ENCODE measurements around the gene NPEPPS.

NPEPPS gene

DNA sequence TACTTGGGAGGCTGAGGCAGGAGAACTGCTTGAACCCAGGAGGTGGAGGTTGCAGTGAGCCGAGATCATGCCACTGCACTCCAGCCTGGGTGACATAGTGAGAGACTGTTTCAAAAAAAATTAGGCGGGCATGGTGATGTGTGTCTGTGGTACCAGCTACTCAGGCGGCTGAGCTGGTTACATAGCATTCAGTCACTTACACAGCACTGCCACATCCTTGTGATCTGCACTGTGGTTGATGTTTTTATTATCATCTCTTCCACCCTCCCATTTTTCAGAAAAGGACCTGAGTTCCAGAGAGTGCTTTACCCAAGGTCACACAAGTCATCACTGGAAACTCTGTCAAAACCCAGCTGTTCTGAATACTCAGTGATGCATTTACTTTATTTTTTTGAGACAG is 104.0 kb downstream of the NPEPPS start:
- DNase-seq = no peak

GRCh38 chr17:47635734-47636133 is 104.8 kb downstream of the NPEPPS start:
- no peak for DNase-seq

- no peak for DNase-seq
Observed at GRCh38 chr17:47636273-47637030, 105.5 kb downstream of the NPEPPS start.

DNA sequence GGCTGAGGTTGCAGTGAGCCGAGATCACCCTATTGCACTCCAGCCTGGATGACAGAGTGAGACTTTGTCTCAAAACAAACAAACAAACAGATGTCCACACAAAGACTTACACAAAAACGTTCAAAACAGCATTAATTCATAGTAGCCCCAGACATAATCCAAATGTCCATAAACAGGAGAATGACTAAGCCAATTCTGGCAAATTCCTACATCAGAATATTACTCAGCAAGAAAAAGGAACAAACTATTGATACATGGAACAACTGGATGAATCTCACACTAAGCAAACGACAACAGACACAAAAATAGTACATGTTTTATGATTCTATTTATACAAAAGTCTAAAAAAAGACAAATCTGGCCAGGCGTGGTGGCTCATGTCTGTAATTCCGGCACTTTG is 108.0 kb downstream of the NPEPPS start:
- no peak for DNase-seq

- no peak for DNase-seq
Observed at GRCh38 chr17:47640076-47640475, 109.2 kb downstream of the NPEPPS start.

DNA sequence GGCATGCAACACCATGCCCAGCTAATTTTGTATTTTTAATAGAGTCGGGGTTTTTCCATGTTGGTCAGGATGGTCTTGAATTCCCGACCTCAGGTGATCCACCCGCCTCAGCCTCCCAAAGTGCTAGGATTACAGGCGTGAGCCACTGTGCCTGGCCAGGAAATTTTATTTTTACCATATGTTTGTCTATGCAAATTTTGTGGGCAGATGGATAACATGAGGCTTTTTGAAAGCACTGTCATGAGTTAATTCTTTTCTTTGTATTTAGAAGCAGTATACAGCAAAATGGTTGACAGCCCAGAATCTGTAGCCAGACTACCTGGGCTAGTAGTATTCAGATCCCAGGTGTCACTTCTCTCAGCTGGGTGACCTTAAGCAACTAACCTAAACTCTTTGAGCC is 110.3 kb downstream of the NPEPPS start:
- no peak for DNase-seq

GRCh38 chr17:47643116-47643515 is 112.2 kb downstream of the NPEPPS start:
- DNase-seq = no peak

GRCh38 chr17:47644324-47644723 is 113.4 kb downstream of the NPEPPS start:
- no peak for DNase-seq

- DNase-seq = peak; percentile 96
Observed at GRCh38 chr17:47649153-47649971, 118.5 kb downstream of the NPEPPS start, which contains the start of gene KPNB1. Gene KPNB1, plus strand, starts transcription at chr17:47649919. Its CDS starts 326 bp downstream, at chr17:47650245.

DNA sequence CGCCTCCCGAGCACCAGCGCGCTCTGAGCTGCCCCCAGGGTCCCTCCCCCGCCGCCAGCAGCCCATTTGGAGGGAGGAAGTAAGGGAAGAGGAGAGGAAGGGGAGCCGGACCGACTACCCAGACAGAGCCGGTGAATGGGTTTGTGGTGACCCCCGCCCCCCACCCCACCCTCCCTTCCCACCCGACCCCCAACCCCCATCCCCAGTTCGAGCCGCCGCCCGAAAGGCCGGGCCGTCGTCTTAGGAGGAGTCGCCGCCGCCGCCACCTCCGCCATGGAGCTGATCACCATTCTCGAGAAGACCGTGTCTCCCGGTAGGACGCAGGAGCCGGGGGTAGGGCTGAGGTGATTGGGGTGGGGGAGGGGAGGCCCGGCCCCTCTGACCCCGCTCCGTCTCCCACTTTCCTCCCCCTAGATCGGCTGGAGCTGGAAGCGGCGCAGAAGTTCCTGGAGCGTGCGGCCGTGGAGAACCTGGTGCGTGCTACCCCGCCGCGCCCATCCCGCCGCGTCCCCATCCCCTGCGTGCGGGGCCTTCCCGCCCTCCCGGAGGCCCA is 119.1 kb downstream of the NPEPPS start:
- DNase-seq = no peak

GRCh38 chr17:47650525-47651522 is 119.9 kb downstream of the NPEPPS start:
- DNase-seq = peak; percentile 95

DNA sequence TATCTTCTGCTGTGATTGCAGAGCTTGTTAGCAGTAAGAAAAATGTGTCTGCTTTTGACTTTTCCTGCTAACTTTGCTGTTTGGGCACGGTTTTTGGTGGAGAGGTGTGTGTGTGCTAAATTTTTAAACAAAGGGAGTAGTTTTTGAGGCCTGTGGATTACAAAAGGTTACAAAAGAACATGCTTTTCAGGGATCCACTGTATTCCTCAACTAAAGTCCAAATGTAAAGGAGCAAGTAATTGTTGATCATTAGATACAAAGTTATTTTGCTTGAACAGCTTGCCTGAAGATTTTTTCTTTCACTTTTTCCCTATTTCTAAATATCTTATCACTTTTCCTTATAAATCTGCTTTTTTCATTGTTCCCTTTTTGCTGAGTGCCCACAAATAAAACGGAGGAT is 120.8 kb downstream of the NPEPPS start:
- no peak for DNase-seq

DNA sequence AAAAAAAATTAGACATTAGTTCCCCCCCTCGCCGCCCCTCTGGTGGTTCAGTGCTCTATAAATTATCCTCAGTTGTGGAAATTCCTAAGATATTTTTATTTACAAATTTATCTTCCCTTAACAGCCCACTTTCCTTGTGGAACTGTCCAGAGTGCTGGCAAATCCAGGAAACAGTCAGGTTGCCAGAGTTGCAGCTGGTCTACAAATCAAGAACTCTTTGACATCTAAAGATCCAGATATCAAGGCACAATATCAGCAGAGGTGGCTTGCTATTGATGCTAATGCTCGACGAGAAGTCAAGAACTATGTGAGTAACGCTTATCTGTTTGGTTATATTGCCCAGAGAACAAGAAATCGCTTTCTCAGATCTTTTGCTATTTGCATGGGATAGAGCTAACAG is 121.7 kb downstream of the NPEPPS start:
- no peak for DNase-seq

DNA sequence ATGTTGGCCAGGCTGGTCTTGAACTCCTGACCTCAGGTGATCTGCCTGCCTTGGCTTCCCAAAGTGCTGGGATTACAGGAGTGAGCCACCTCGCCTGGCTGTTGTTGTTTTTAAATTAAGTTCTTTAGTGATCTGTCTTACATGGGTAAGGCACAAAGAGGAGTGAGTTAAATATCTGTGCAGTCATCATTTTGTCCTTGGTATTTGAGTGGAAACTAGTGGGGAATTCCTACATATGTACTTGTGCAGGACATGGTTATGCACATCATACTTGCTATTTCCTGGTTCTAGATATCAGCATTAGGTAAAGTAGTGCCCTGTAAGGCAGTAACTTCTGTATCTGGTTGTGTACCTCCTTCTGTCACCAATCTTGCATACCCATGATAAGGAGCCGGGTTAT is 122.5 kb downstream of the NPEPPS start:
- DNase-seq = no peak

- no peak for DNase-seq
Observed at GRCh38 chr17:47654991-47655390, 124.1 kb downstream of the NPEPPS start.

- DNase-seq = no peak
Observed at GRCh38 chr17:47660064-47660492, 129.2 kb downstream of the NPEPPS start.

DNA sequence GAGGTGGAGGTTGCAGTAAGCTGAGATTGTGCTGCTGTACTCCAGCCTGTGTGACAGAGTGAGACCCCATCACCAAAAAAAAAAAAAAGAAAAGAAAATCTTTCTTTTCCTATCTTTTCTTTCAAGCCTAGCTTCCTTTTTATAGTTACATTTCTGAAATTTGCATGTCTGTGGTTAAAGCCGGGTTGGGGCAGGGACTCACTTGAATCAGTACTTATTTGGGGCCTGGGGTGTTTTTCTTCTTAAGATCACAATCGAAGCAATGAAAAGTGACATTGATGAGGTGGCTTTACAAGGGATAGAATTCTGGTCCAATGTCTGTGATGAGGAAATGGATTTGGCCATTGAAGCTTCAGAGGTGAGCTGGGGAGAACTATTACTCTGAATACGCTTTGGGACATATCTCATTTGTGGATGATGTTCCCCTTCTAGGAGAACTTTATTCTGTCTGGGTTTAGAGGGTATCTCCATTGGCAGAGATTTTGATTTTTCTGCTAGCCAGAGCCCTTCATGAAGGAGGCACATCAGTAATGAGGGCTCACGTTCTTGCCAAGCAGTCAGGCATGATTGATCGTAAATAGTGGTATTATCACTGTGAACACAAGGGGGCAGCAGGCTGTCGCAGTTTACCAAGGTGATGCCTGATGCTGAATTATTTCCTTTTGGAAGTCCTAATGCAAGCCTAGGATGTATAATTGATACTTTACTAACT is 133.2 kb downstream of the NPEPPS start:
- peak; percentile 72 for DNase-seq

DNA sequence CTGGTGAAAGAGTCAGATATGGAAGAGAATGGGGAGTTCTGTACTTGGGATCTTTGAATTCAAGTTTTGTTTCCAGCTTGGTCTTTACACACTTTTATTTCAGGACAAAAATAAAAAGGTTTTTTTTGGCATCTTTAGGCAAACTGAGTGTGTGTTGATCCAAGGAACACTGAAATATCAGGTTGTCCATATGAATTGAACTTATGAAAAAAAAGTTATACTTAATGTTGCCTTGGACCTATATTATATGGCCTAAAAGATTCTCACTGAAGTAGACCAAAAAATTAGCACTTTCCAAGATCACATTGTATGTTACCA is 133.7 kb downstream of the NPEPPS start:
- no peak for DNase-seq

GRCh38 chr17:47665655-47666054 is 134.7 kb downstream of the NPEPPS start:
- DNase-seq = no peak

- no peak for DNase-seq
Observed at GRCh38 chr17:47669081-47669480, 138.2 kb downstream of the NPEPPS start.

DNA sequence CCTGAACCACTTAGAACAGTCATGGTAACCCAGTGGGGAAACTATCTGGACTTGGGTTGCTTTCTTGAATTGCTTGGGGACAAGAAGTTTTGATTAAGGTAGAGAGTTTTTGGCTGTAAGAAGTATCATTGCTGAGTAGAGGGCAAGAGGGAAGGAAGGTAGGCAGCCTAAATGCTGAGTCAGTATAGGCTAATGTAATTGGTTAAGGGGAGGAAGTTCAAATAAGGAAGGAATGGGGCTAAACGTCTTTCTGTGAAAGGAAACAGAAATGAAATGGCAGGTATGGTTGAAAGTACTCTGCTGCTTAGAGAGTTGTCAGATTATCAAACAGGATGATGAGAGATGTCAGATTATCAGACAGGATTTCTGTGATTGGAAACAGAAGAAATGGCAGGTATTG is 139.2 kb downstream of the NPEPPS start:
- no peak for DNase-seq
